ENCODE results near the gene CD82. TPM values are rescaled to one million over a fixed set of nuclear protein-coding genes. Genes with fewer than 3 reads are reported as not detected.
A peak's percentile ranks its signal among the peaks of the same experiment; 100 is the strongest.

The CD82 gene
- total and polyA plus RNA-seq, 12 donors = 2.3 to 53.4 (median 17.8) TPM

DNA sequence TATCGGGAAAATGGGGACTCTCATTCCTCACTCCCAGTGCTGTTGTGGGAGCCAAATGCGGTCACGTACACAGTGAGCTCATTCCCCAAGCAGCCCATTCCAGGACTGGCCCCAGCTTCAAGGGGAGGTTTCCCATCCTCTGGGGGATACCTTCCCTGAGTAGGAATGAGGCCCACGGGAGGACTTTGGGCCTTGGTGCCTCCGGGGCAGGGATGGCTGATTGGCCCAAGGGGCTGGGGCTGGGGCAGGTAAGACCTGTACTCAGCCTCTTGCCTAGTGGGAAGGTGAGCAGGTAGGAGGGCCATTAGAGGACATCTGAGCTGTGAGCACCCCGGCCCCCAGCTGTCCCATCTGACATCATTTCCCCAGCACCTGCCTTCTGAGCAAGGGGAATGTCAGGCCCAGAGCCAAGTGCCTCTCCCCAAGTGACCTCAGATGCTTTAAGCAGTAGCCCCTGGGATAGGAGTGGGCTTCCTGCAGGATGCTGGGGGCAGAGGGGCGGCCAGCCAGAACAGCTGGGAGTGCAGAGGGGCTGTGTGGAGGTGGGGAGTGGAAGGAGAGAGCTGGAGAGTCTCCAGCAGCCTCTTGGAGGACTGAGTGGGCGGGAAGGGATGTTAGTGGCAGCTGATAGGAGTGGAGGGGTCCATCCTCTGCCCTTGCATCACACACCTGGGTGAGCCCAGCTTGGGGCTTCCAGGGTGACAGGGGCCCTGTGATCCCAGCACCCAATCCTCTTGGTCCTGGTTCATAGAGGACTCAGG, 58.4 kb downstream of the CD82 start:
- Histone ChIP-seq H3K36me3 (replicated peaks in 1 of 2) (no peaks in the 10 kb centered on the region), H3K4me3 (no peak overlapping the region), H3K27me3 (no peaks in the 10 kb centered on the region), H3K4me1 (replicated peaks in 1 of 2) (peaks cover 6 to 8% of the 10 kb centered on the region in 2 donors), H3K27ac (peak overlapping the region in 1 of 5 donors; percentile 16), H3K9me3 (replicated peaks in 1 of 3) (no peaks in the 10 kb centered on the region)
- DNase-seq = peak in 5 of 7 donors; percentile 7 to 48 (median 16)
- WGBS, 4 donors = 69 to 97% (median 82%) methylated on average over 4 to 8 of the region's 8 CpGs
- intact Hi-C loops (cut with DNase I) = loop anchor here (2.0 to 10.0 kb wide), 4 partner anchors 103 to 287 kb away; partner anchors contain the start of gene TSPAN18 (in 1 of the 2)
- no peak for TF ChIP-seq POLR2A (IDR thresholded peaks at IDR 0.05)
- TF ChIP-seq, protein P1, sequence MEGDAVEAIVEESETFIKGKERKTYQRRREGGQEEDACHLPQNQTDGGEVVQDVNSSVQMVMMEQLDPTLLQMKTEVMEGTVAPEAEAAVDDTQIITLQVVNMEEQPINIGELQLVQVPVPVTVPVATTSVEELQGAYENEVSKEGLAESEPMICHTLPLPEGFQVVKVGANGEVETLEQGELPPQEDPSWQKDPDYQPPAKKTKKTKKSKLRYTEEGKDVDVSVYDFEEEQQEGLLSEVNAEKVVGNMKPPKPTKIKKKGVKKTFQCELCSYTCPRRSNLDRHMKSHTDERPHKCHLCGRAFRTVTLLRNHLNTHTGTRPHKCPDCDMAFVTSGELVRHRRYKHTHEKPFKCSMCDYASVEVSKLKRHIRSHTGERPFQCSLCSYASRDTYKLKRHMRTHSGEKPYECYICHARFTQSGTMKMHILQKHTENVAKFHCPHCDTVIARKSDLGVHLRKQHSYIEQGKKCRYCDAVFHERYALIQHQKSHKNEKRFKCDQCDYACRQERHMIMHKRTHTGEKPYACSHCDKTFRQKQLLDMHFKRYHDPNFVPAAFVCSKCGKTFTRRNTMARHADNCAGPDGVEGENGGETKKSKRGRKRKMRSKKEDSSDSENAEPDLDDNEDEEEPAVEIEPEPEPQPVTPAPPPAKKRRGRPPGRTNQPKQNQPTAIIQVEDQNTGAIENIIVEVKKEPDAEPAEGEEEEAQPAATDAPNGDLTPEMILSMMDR (IDR thresholded peaks at IDR 0.05) = no peak

DNA sequence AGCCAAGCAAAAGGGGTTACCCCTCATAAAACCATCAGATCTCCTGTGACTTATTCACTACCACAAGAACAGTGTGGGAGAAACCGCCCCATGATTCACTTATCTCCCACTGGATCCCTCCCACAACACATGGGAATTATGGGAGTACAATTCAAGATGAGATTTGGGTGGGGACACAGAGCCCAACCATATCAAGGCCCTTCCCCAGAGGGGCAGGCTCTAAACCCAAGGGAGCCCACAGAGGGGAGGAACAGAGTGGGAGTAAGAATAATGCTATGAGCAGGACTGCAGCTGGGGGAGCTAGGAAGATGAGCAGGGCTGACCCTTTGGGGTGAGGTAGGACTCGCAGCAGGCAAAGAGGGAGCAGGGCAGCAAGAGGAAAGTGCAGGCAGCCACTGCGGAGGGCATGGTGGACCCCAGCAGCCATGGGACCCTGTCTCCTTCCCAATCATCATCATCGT, 59.3 kb downstream of the CD82 start:
- Histone ChIP-seq H3K27me3 (no peaks in the 10 kb centered on the region), H3K27ac (no peak overlapping the region), H3K4me3 (no peak overlapping the region), H3K4me1 (replicated peaks in 1 of 2) (peaks cover 6 to 8% of the 10 kb centered on the region in 2 donors), H3K9me3 (replicated peaks in 1 of 3) (no peaks in the 10 kb centered on the region), H3K36me3 (replicated peaks in 1 of 2) (no peaks in the 10 kb centered on the region)
- peak in 2 of 7 donors; percentile 6 to 28 for DNase-seq
- WGBS, 4 donors = 94 to 99% (median 97%) methylated on average over 4 of the region's 4 CpGs
- no peak for TF ChIP-seq POLR2A (IDR thresholded peaks at IDR 0.05)
- TF ChIP-seq, protein P1 (IDR thresholded peaks at IDR 0.05) = no peak
- intact Hi-C loops (cut with DNase I) = loop anchor here (2.0 to 10.0 kb wide), 5 partner anchors 93 to 284 kb away; partner anchors contain the start of gene TSPAN18 (in 1 of the 2)

DNA sequence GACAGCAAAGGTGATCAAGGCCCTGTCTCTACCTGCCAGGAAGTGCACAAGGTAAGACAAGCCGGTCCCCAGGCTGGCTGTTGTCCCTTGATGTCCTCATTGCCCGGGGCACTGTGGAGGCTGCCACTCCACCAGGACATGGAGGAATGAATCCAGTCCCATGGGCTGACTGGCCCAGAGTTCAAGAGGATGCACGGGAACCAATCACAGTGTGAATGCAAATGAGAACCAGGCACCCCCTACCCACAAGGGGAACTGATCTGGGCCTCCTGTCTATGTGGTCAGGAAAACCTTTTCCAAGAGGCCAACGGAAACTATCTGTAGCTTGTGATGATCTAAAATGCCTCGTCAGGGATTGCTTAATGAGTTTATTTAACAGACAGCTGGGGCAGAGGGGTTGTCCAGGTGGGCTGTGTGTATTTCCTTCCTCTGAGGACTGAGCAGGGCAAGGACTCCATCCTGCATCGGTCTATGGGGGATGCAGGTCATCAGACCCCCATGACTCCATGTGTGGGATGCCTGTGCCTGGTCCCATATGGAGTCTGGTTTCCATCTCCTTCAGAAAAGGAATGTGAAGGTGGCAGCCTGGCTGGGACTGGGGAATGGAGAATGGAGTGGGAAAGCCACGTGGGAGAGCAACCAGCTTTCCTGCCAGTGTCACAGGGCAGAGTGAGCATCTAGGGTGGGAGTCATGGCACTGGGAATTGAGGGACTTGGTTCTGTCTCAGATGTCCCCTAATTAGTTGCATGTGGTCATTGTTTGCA, 60.5 kb downstream of the CD82 start:
- H3K9me3 ChIP-seq (replicated peaks in 1 of 3) = no peaks in the 10 kb centered on the region
- peak in 3 of 7 donors; percentile 12 to 33 (median 16) for DNase-seq
- no peaks in the 10 kb centered on the region for H3K36me3 ChIP-seq (replicated peaks in 1 of 2)
- H3K27me3 ChIP-seq = no peaks in the 10 kb centered on the region
- H3K4me3 ChIP-seq = no peak overlapping the region
- intact Hi-C loops (cut with DNase I) = loop anchor here (2.0 to 10.0 kb wide), 4 partner anchors 91 to 283 kb away; no protein-coding TSS in a partner anchor
- WGBS, 4 donors = 81 to 84% (median 82%) methylated on average over 6 to 7 of the region's 7 CpGs
- no peak overlapping the region for H3K27ac ChIP-seq
- no peak for TF ChIP-seq POLR2A (IDR thresholded peaks at IDR 0.05)
- TF ChIP-seq, protein P1 (IDR thresholded peaks at IDR 0.05) = no peak
- peaks cover 6 to 8% of the 10 kb centered on the region in 2 donors for H3K4me1 ChIP-seq (replicated peaks in 1 of 2)

DNA sequence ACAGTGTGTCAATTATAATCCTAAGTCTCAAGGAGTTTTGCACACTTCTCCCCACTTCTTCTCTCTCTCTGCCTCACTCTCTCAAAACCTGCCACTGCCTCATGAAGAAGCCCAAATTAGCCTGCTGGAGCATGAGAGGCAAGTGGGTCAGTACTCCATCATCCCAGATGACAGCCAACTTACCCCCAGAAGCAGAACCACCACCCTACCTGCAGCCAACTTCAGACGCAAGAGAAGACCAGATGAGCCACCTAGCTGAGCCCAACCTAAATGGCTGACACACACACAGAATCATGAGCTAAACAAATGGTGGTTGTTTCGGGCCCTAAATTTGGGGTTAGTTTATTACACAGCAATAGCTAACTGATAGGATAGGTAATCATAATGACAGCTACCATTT, 61.2 kb downstream of the CD82 start:
- WGBS, 4 donors = 95 to 100% (median 98%) methylated on average over 2 of the region's 2 CpGs
- H3K36me3 ChIP-seq (replicated peaks in 1 of 2) = no peaks in the 10 kb centered on the region
- peak in 3 of 7 donors; percentile 11 to 27 (median 12) for DNase-seq
- H3K27me3 ChIP-seq = no peaks in the 10 kb centered on the region
- H3K27ac ChIP-seq = no peak overlapping the region
- intact Hi-C loops (cut with DNase I) = loop anchor here (5.0 to 10.0 kb wide), 3 partner anchors 91 to 271 kb away; no protein-coding TSS in a partner anchor
- peaks cover 6 to 8% of the 10 kb centered on the region in 2 donors for H3K4me1 ChIP-seq (replicated peaks in 1 of 2)
- TF ChIP-seq POLR2A (IDR thresholded peaks at IDR 0.05) = no peak
- TF ChIP-seq, protein P1 (IDR thresholded peaks at IDR 0.05) = no peak
- H3K4me3 ChIP-seq = no peak overlapping the region
- no peaks in the 10 kb centered on the region for H3K9me3 ChIP-seq (replicated peaks in 1 of 3)
